Mesenchymal stem cell (in vitro differentiated cells and primary cell): ENCODE measurements around the gene COA3.
A peak's percentile ranks its signal among the peaks of the same experiment; 100 is the strongest.

Experiments used
- DNase-seq: peaks from one replicate; pipeline ENCODE4 v3.0.0-alpha.2; 2013
- H2AFZ ChIP-seq: one replicate; pipeline ENCODE4 v1.6.1; 2013; ENCODE audit warnings: low read depth, mild to moderate bottlenecking, control low read depth, inconsistent platforms, low read length, moderate library complexity
- H2AK5ac ChIP-seq: 2 replicates; pipeline ENCODE4 v1.6.1; 2013; ENCODE audit warnings: low read length, moderate library complexity, mild to moderate bottlenecking, inconsistent platforms; ENCODE audit not compliant: severe bottlenecking
- H2BK120ac ChIP-seq: one replicate; pipeline ENCODE4 v1.6.1; 2013; ENCODE audit warnings: low read depth, mild to moderate bottlenecking, inconsistent platforms, low read length, moderate library complexity
- H2BK12ac ChIP-seq, 2 experiments: one replicate each; pipeline ENCODE4 v1.6.1; 2013; ENCODE audit warnings: inconsistent platforms in 2 of 2, low read length in 2 of 2, mild to moderate bottlenecking in 2 of 2, moderate library complexity in 2 of 2, control low read depth in 1 of 2
- H2BK15ac ChIP-seq: one replicate; pipeline ENCODE4 v1.6.1; 2013; ENCODE audit warnings: mild to moderate bottlenecking, low read depth, inconsistent platforms; ENCODE audit not compliant: poor library complexity, severe bottlenecking
- H2BK5ac ChIP-seq: 2 replicates; pipeline ENCODE4 v1.6.1; 2013; ENCODE audit warnings: low read depth, mild to moderate bottlenecking, low read length, control low read depth, inconsistent platforms; ENCODE audit not compliant: poor library complexity, severe bottlenecking
- H3K14ac ChIP-seq, 2 experiments: one replicate each; pipeline ENCODE4 v1.6.1; 2013; ENCODE audit warnings: inconsistent platforms in 2 of 2, low read length in 2 of 2, control low read depth in 1 of 2, mild to moderate bottlenecking in 1 of 2, moderate library complexity in 1 of 2
- H3K18ac ChIP-seq, 2 experiments: one replicate each; pipeline ENCODE4 v1.6.1; 2013; ENCODE audit warnings: inconsistent platforms in 2 of 2, low read length in 2 of 2, control low read depth in 1 of 2, low read depth in 1 of 2, mild to moderate bottlenecking in 1 of 2
- H3K23ac ChIP-seq, 2 experiments: one replicate each; pipeline ENCODE4 v1.6.1; 2013; ENCODE audit warnings: inconsistent platforms in 2 of 2, low read length in 2 of 2, mild to moderate bottlenecking in 2 of 2, moderate library complexity in 2 of 2, control low read depth in 1 of 2
- H3K27ac ChIP-seq: 2 replicates; pipeline ENCODE4 v1.5.1; 2013; ENCODE audit warnings: mild to moderate bottlenecking, moderate library complexity, low read length, control low read depth, inconsistent platforms; ENCODE audit not compliant: poor library complexity, severe bottlenecking
- H3K27me3 ChIP-seq, 2 experiments: 2 replicates each; pipeline versions ENCODE4 v1.6.1 to v1.7.0; 2013; ENCODE audit warnings: low read length in 2 of 2, mild to moderate bottlenecking in 2 of 2, moderate library complexity in 2 of 2, control low read depth in 1 of 2, inconsistent platforms in 1 of 2; ENCODE audit not compliant: control insufficient read depth in 1 of 2, insufficient read depth in 1 of 2
- H3K36me3 ChIP-seq, 2 experiments: 2 replicates each; pipeline versions ENCODE4 v1.6.1 to v1.7.0; 2013; ENCODE audit warnings: low read length in 2 of 2, control low read depth in 1 of 2, inconsistent platforms in 1 of 2, low read depth in 1 of 2, mild to moderate bottlenecking in 1 of 2; ENCODE audit not compliant: insufficient read depth in 2 of 2, control insufficient read depth in 1 of 2
- H3K4ac ChIP-seq, 2 experiments: one replicate each; pipeline ENCODE4 v1.6.1; 2013; ENCODE audit warnings: inconsistent platforms in 2 of 2, low read length in 2 of 2, mild to moderate bottlenecking in 2 of 2, moderate library complexity in 2 of 2, control low read depth in 1 of 2, low read depth in 1 of 2
- H3K4me1 ChIP-seq: 2 replicates; pipeline ENCODE4 v1.6.1; 2013; ENCODE audit warnings: low read depth, low read length, control low read depth; ENCODE audit not compliant: control insufficient read depth, insufficient read depth
- H3K4me2 ChIP-seq: 2 replicates; pipeline ENCODE4 v1.6.1; 2013; ENCODE audit warnings: low read length, mild to moderate bottlenecking, inconsistent platforms; ENCODE audit not compliant: poor library complexity, severe bottlenecking
- H3K4me3 ChIP-seq, 2 experiments: 2 replicates each; pipeline versions ENCODE4 v1.5.1 to v1.7.0; 2013; ENCODE audit warnings: low read length in 2 of 2, mild to moderate bottlenecking in 2 of 2, control low read depth in 1 of 2, low read depth in 1 of 2; ENCODE audit not compliant: insufficient read depth in 1 of 2
- H3K79me1 ChIP-seq: replicated peaks from 2 replicates; pipeline ENCODE4 v1.6.1; 2013; ENCODE audit warnings: mild to moderate bottlenecking, control low read depth, low read length, inconsistent platforms; ENCODE audit not compliant: poor library complexity, severe bottlenecking
- H3K9ac ChIP-seq: 2 replicates; pipeline ENCODE4 v1.7.0; 2013; ENCODE audit warnings: mild to moderate bottlenecking, low read length, moderate library complexity
- H3K9me3 ChIP-seq: 2 replicates; pipeline ENCODE4 v1.7.0; 2013; ENCODE audit warnings: mild to moderate bottlenecking, low read length; ENCODE audit not compliant: control insufficient read depth
- H4K8ac ChIP-seq: one replicate; pipeline ENCODE4 v1.6.1; 2013; ENCODE audit warnings: inconsistent platforms, mild to moderate bottlenecking, low read length, moderate library complexity
- H4K91ac ChIP-seq: one replicate; pipeline ENCODE4 v1.6.1; 2013; ENCODE audit warnings: mild to moderate bottlenecking, low read length, inconsistent platforms
- WGBS: methylation state at CpG from one replicate; pipeline ENCODE4 v1.1.7; 2013; ENCODE audit warnings: mixed read lengths; 5-methylcytosine and 5-hydroxymethylcytosine counted together

The COA3 gene

DNA sequence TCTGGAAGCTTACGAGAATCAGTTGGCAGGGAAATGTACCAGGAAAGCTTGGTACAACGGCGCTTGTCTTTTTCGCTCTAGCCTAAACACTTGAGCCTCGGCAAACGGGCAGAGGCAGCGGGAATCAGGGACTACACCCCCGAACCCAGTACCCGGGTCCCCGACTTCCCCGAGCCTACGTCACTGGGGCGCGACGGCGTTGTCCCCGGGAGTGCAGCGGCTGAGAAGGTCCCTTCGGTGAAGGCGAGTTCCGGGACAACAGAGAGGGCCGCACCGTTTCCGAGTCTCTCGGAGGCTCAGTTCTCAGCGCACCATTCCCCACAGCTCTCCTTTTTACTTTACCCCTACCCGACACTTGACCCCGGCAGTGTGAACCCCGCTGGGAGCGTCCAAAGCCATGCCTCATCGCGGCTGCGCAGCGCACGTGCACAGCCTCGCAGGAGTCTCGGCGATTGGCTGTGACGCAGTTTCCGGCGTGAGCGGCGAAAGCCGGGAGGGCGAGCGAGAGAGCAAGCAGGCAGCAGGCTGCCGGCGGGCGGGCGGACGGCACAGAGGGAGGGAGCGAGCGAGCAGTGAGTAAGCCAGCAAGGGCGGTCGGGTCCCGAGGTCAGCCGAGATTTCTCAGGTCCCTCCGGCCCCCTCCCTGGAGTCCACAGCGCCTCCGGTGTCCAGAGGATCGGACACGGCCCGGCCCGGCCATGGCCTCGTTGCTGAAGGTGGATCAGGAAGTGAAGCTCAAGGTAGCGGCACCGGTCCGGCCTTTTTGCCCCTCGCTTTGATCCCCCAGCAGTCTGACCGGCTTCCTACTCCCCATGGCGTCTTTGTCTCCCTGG, 34.6 kb upstream of the COA3 start, which contains the start of gene PSME3:
TSS of gene PSME3 (plus strand) at position 464 of the 833 bp plus-strand sequence. CDS start at position 699, 235 bp downstream.
- Histone ChIP-seq H3K23ac (peak within 1 kb of the TSS; percentile 2 to 42), H3K4me2 (peak within 1 kb of the TSS; percentile 97), H2BK12ac (peak within 1 kb of the TSS in 1 of 2 experiments; percentile 61), H3K36me3 (peaks cover 27 to 36% of the 10 kb centered on the region in 2 experiments), H2AK5ac (no peak within 1 kb of the TSS), H2BK5ac (peak within 1 kb of the TSS; percentile 10), H3K4me3 (peak within 1 kb of the TSS; percentile 93 to 94), H4K91ac (peak within 1 kb of the TSS; percentile 65), H3K14ac (peak within 1 kb of the TSS; percentile 26 to 93), H3K27ac (peak within 1 kb of the TSS; percentile 70), H3K4me1 (peaks cover 3% of the 10 kb centered on the region), H2BK15ac (peak within 1 kb of the TSS; percentile 62), H3K27me3 (peaks cover 0 to 8% of the 10 kb centered on the region in 2 experiments), H3K79me1 (peaks cover 21% of the 10 kb centered on the region), H3K9ac (peak within 1 kb of the TSS; percentile 99), H3K9me3 (no peaks in the 10 kb centered on the region), H2BK120ac (no peak within 1 kb of the TSS), H2AFZ (peak within 1 kb of the TSS; percentile 95), H4K8ac (peak within 1 kb of the TSS; percentile 98), H3K4ac (peak within 1 kb of the TSS; percentile 71 to 89), H3K18ac (peak within 1 kb of the TSS; percentile 82 to 91)
- under 1% methylated on average over 60 of the region's 71 CpGs for WGBS
- DNase-seq = peak; percentile 93

DNA sequence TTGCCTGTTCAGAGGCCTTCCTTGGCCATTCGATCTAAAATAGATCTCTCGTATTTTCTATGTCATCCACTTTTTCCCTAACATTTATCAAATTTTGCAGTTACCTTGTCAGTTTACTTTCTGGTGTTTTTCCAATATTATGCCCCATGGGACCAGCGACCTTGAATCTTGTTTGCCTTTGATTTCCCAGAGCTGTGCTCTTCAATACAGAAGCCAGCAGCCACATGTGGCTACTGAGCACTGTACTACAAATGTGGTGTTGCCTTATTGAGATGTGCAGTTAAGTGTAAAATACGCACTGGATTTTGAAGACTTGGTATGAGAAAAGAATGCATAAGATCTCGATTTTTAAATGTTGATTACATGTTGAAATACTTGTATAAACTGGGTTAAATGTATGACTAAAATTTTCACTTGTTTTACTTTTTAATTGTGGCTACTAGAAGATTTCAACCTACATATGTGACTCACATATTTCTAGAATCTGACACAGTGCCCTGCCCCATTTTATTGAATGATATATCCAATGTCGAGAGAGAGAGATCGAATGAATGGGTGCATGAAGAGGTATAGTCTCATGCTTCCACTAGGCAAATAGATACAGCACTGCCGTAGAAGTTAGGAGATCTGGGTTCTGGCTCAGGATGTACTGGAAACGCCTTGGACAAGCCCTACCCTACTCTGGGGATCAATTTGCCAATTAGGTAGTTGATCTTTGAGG, 33.9 kb upstream of the COA3 start:
- Histone ChIP-seq H3K4me2 (peak overlapping the region; percentile 97), H3K23ac (no peak overlapping the region), H2BK12ac (no peak overlapping the region), H3K27me3 (peaks cover 0 to 13% of the 10 kb centered on the region in 2 experiments), H3K27ac (peak overlapping the region; percentile 70), H3K9me3 (no peaks in the 10 kb centered on the region), H2AK5ac (no peak overlapping the region), H3K4me1 (peaks cover 3% of the 10 kb centered on the region), H2BK15ac (no peak overlapping the region), H3K79me1 (peaks cover 15% of the 10 kb centered on the region), H3K36me3 (peaks cover 20 to 28% of the 10 kb centered on the region in 2 experiments), H4K8ac (peak overlapping the region; percentile 98), H3K4me3 (peak overlapping the region; percentile 93 to 94), H2AFZ (peak overlapping the region; percentile 95), H2BK120ac (no peak overlapping the region), H4K91ac (peak overlapping the region; percentile 14), H3K9ac (peak overlapping the region; percentile 99), H3K4ac (peak overlapping the region in 1 of 2 experiments; percentile 89), H3K14ac (peak overlapping the region in 1 of 2 experiments; percentile 48), H3K18ac (peak overlapping the region in 1 of 2 experiments; percentile 91), H2BK5ac (no peak overlapping the region)
- WGBS = 62% methylated on average over 8 of the region's 9 CpGs
- no peak for DNase-seq

DNA sequence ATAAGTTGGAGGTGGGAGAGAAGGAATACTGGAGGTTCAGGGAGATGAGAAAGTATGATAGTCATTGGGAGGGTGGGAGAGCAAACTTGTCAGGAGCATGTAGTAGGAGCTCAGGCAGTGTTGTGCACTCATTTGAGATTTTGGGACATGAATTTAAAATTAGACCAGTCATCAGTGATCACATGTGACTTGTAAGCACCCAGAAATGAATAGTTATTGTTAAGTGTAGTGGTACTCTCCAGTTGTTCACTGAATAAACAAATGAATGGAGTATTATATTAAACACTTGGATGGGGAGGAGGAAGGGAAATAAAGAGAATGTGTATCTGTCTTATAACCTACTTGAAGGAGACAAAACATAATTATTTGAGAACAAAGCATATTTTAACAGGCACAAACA, 32.5 kb upstream of the COA3 start:
- no peaks in the 10 kb centered on the region for H3K9me3 ChIP-seq
- peaks cover 0 to 13% of the 10 kb centered on the region in 2 experiments for H3K27me3 ChIP-seq
- H2BK120ac ChIP-seq = no peak overlapping the region
- H3K4me1 ChIP-seq = peaks cover 3% of the 10 kb centered on the region
- no peak overlapping the region for H2AFZ ChIP-seq
- no peak overlapping the region for H3K23ac ChIP-seq
- H3K9ac ChIP-seq = no peak overlapping the region
- no peak overlapping the region for H3K4me3 ChIP-seq
- no peak overlapping the region for H3K18ac ChIP-seq
- no peak overlapping the region for H2BK12ac ChIP-seq
- no peak overlapping the region for H3K4me2 ChIP-seq
- no peak overlapping the region for H2AK5ac ChIP-seq
- H3K36me3 ChIP-seq = peaks cover 10 to 15% of the 10 kb centered on the region in 2 experiments
- H3K4ac ChIP-seq = no peak overlapping the region
- H2BK15ac ChIP-seq = no peak overlapping the region
- H3K27ac ChIP-seq = no peak overlapping the region
- H4K91ac ChIP-seq = no peak overlapping the region
- no peak overlapping the region for H2BK5ac ChIP-seq
- DNase-seq = no peak
- H3K14ac ChIP-seq = no peak overlapping the region
- H4K8ac ChIP-seq = no peak overlapping the region
- H3K79me1 ChIP-seq = peaks cover 10% of the 10 kb centered on the region

DNA sequence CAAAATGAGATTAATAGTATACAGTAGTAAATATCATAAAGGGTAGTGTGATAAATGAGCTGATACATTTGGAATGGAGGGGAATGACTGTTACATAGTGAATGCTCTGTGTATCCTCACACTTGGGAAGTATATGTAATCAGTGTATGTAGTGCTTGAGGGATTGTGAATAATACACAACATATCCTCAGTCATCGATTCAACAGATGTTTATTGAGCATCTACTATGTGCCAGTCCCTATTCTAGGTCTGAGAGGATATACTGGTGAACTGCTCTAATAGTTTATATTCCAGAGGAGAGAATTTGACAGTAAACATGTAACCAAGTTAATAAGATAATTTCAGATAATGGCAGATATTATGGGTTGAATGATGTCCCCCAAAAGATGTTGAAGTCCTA, 29.0 kb upstream of the COA3 start:
- peaks cover 11% of the 10 kb centered on the region for H3K4me1 ChIP-seq
- peaks cover 2% of the 10 kb centered on the region for H3K79me1 ChIP-seq
- no peak overlapping the region for H2BK5ac ChIP-seq
- no peak overlapping the region for H3K14ac ChIP-seq
- no peak overlapping the region for H3K4ac ChIP-seq
- WGBS = no CpG with 5 or more reads among the region's 1 CpG
- no peak overlapping the region for H2AK5ac ChIP-seq
- no peak overlapping the region for H3K4me2 ChIP-seq
- no peak for DNase-seq
- H2AFZ ChIP-seq = no peak overlapping the region
- no peak overlapping the region for H3K9ac ChIP-seq
- H3K18ac ChIP-seq = no peak overlapping the region
- no peak overlapping the region for H2BK15ac ChIP-seq
- H3K23ac ChIP-seq = no peak overlapping the region
- H3K27ac ChIP-seq = no peak overlapping the region
- H3K27me3 ChIP-seq = peaks cover 0 to 13% of the 10 kb centered on the region in 2 experiments
- no peak overlapping the region for H4K8ac ChIP-seq
- peaks cover 0 to 3% of the 10 kb centered on the region in 2 experiments for H3K36me3 ChIP-seq
- no peak overlapping the region for H2BK12ac ChIP-seq
- H4K91ac ChIP-seq = no peak overlapping the region
- no peaks in the 10 kb centered on the region for H3K9me3 ChIP-seq
- H2BK120ac ChIP-seq = no peak overlapping the region
- H3K4me3 ChIP-seq = no peak overlapping the region
